GM12892 (cell line): ENCODE data around the gene YES1.

Experiments
- POLR2A ChIP-seq: IDR thresholded peaks from 2 replicates; pipeline ENCODE4 v1.6.1; 2011; ENCODE audit warnings: low read depth, low read length, control low read depth
- POLR2AphosphoS5 ChIP-seq: IDR thresholded peaks from 2 replicates; pipeline ENCODE4 v1.6.1; 2011; ENCODE audit warnings: low read depth, low read length, control low read depth
- TAF1 ChIP-seq: IDR thresholded peaks from 2 replicates; pipeline ENCODE4 v1.6.1; 2011; ENCODE audit warnings: low read depth, mild to moderate bottlenecking, control low read depth, low read length, borderline replicate concordance

DNA sequence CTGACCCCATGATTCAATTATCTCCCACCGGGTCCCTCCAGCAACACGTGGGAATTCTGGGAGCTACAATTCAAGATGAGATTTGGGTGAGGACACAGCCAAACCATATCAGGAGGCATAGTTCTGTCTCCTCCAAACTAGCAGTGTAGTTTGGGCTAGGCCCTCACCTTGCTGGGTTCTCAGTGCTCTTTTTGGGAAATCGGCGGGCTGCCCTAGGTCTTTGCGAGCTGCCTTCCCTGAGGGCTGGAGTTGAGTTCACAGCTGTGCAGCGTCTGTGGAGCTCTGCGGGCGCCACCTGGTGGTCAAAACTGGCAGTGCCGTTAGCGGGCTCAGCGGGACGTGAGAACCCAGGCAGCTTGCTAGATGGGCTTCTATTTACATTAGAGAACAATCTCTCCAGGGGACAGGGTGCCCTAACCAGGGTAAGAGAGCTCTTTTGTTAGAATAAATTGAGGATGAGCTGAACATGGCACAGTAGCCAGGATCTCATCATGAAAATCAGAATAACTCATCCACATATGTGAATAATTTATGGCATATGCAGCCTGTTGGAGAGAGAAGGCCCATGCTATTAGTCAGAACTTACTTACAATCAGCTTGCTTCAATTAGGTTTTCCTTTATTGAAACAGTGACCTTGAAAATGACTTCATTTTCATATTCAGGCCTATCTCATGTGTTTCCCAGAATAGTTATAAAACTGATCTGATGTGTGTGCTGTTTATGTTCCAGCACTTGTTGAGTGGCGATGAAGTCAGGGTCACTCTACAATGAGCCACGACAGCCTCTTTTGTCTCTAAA is 27.4 kb upstream of the YES1 start:
- TF ChIP-seq POLR2AphosphoS5 (no peak), POLR2A (no peak), TAF1 (no peak)
